IMR-90 (cell line): ENCODE data around the gene PAN3. TPM values are rescaled to one million over a fixed set of nuclear protein-coding genes. Genes with fewer than 3 reads are reported as not detected.

Source experiments
- ATAC-seq: fragments of 200-7000 bp; cut with Tn5 transposase; 2 replicates; pipeline ENCODE4 v1.9.1; 2020; ENCODE audit warnings: low read depth, mild to moderate bottlenecking, moderate library complexity
- BruUV-seq: library from RNA; stranded (reverse); fragments of 400-500 nt; replicated peaks from 2 replicates; lab custom pipeline; 2021; lab: Mats Ljungman, UMichigan
- CTCF ChIA-PET: fragments of 300-600 bp; formaldehyde crosslinking; extraction: SDS; loops from one replicate; lab custom pipeline; 2021; ENCODE audit warnings: antibody characterized with exemption; lab: Yijun Ruan, JAX
- POLR2A ChIA-PET: fragments of 300-600 bp; sonication (Branson Sonifier 250); formaldehyde crosslinking; loops from one replicate; lab custom pipeline; 2022; ENCODE audit warnings: antibody characterized with exemption; ENCODE audit not compliant: unreplicated experiment; lab: Charles Lee
- DNase-seq: peaks from one replicate; pipeline ENCODE4 v3.0.0; 2013
- H2AFZ ChIP-seq: replicated peaks from 2 replicates; pipeline ENCODE3; 2013; ENCODE audit warnings: low read length, mild to moderate bottlenecking; ENCODE audit not compliant: poor library complexity
- H2AK5ac ChIP-seq: 2 replicates; pipeline ENCODE4 v1.6.1; 2013; ENCODE audit warnings: low read depth, low read length, inconsistent platforms
- H2AK9ac ChIP-seq: replicated peaks from 2 replicates; pipeline ENCODE3; 2013; ENCODE audit warnings: mild to moderate bottlenecking, low read depth, low read length, moderate library complexity; ENCODE audit not compliant: poor library complexity
- H2BK120ac ChIP-seq: 2 replicates; pipeline ENCODE4 v1.6.1; 2013; ENCODE audit warnings: low read depth, low read length, inconsistent platforms
- H2BK15ac ChIP-seq: 3 replicates; pipeline ENCODE4 v1.6.1; 2013; ENCODE audit warnings: low read depth, low read length, inconsistent platforms
- H2BK20ac ChIP-seq: 2 replicates; pipeline ENCODE4 v1.6.1; 2013; ENCODE audit warnings: low read depth, mild to moderate bottlenecking, inconsistent platforms, low read length, moderate library complexity
- H2BK5ac ChIP-seq: 2 replicates; pipeline ENCODE4 v1.6.1; 2013; ENCODE audit warnings: mild to moderate bottlenecking, low read depth, low read length, inconsistent platforms; ENCODE audit not compliant: poor library complexity, severe bottlenecking
- H3K14ac ChIP-seq: replicated peaks from 2 replicates; pipeline ENCODE4 v1.6.1; 2013; ENCODE audit warnings: low read depth, low read length, inconsistent platforms
- H3K18ac ChIP-seq: 2 replicates; pipeline ENCODE4 v1.6.1; 2013; ENCODE audit warnings: low read depth, low read length, control low read depth
- H3K23ac ChIP-seq: 2 replicates; pipeline ENCODE4 v1.6.1; 2013; ENCODE audit warnings: low read depth, low read length, inconsistent platforms
- H3K27ac ChIP-seq: 2 replicates; pipeline ENCODE4 v1.5.1; 2013; ENCODE audit warnings: mild to moderate bottlenecking, control low read depth, low read length; ENCODE audit not compliant: insufficient read depth
- H3K27me3 ChIP-seq: 2 replicates; pipeline ENCODE4 v1.6.1; 2013; ENCODE audit warnings: low read length; ENCODE audit not compliant: control insufficient read depth, insufficient read depth
- H3K36me3 ChIP-seq: 2 replicates; pipeline ENCODE4 v1.6.1; 2013; ENCODE audit warnings: low read length, mixed read lengths; ENCODE audit not compliant: control insufficient read depth, insufficient read depth
- H3K4ac ChIP-seq: 2 replicates; pipeline ENCODE4 v1.6.1; 2013; ENCODE audit warnings: low read depth, low read length, inconsistent platforms
- H3K4me1 ChIP-seq: 2 replicates; pipeline ENCODE4 v1.6.1; 2013; ENCODE audit warnings: low read length, mixed read lengths; ENCODE audit not compliant: control insufficient read depth, insufficient read depth
- H3K4me2 ChIP-seq: 2 replicates; pipeline ENCODE4 v1.6.1; 2013; ENCODE audit warnings: low read depth, mild to moderate bottlenecking, control low read depth, low read length, moderate library complexity
- H3K4me3 ChIP-seq: 2 replicates; pipeline ENCODE4 v1.5.1; 2013; ENCODE audit warnings: low read depth, mild to moderate bottlenecking, control low read depth, low read length, moderate library complexity; ENCODE audit not compliant: insufficient read depth
- H3K56ac ChIP-seq: 2 replicates; pipeline ENCODE4 v1.6.1; 2013; ENCODE audit warnings: low read length, inconsistent platforms; ENCODE audit not compliant: insufficient read depth; ENCODE audit errors: extremely low read depth
- H3K79me1 ChIP-seq, 2 experiments: 2 replicates each; pipeline ENCODE4 v1.6.1; 2013; ENCODE audit warnings: low read length in 2 of 2, inconsistent platforms in 1 of 2, low read depth in 1 of 2
- H3K9ac ChIP-seq: 2 replicates; pipeline ENCODE4 v1.6.1; 2013; ENCODE audit warnings: low read depth, low read length, control low read depth
- H3K9me1 ChIP-seq: 2 replicates; pipeline ENCODE4 v1.6.1; 2013; ENCODE audit warnings: low read length, inconsistent platforms; ENCODE audit not compliant: insufficient read depth
- H3K9me3 ChIP-seq: 2 replicates; pipeline ENCODE4 v1.6.1; 2013; ENCODE audit warnings: low read length; ENCODE audit not compliant: control insufficient read depth, insufficient read depth
- H4K20me1 ChIP-seq: 2 replicates; pipeline ENCODE4 v1.6.1; 2013; ENCODE audit warnings: low read length, inconsistent platforms; ENCODE audit not compliant: insufficient read depth
- H4K5ac ChIP-seq: 2 replicates; pipeline ENCODE4 v1.6.1; 2013; ENCODE audit warnings: mild to moderate bottlenecking, low read depth, low read length, control low read depth
- H4K8ac ChIP-seq, 2 experiments: 2 replicates each; pipeline ENCODE4 v1.6.1; 2013; ENCODE audit warnings: low read depth in 2 of 2, low read length in 2 of 2, control low read depth in 1 of 2, inconsistent platforms in 1 of 2
- H4K91ac ChIP-seq: 2 replicates; pipeline ENCODE4 v1.6.1; 2013; ENCODE audit warnings: low read depth, low read length, inconsistent platforms; ENCODE audit not compliant: insufficient read depth
- BHLHE40 ChIP-seq: fragments of 150-350 bp; IDR thresholded peaks from 2 replicates; pipeline ENCODE4 v1.6.1; 2016; ENCODE audit warnings: mild to moderate bottlenecking, low read depth, low read length
- CEBPB ChIP-seq: IDR thresholded peaks from 2 replicates; pipeline ENCODE4 v1.6.1; 2012; ENCODE audit warnings: low read depth, low read length, improper control_type of control experiment
- CHD1 ChIP-seq: IDR thresholded peaks from 2 replicates; pipeline ENCODE4 v1.6.1; 2012; ENCODE audit warnings: low read depth, low read length, improper control_type of control experiment
- FOS ChIP-seq: fragments of 150-350 bp; IDR thresholded peaks from 2 replicates; pipeline ENCODE4 v1.6.1; 2016; ENCODE audit warnings: low read depth, low read length
- MAFK ChIP-seq: IDR thresholded peaks from 2 replicates; pipeline ENCODE4 v1.6.1; 2012; ENCODE audit warnings: low read depth, low read length, improper control_type of control experiment
- MAZ ChIP-seq: IDR thresholded peaks from 2 replicates; pipeline ENCODE4 v1.6.1; 2012; ENCODE audit warnings: low read depth, mild to moderate bottlenecking, low read length, improper control_type of control experiment, moderate library complexity, borderline replicate concordance
- MXI1 ChIP-seq: IDR thresholded peaks from 2 replicates; pipeline ENCODE4 v1.6.1; 2012; ENCODE audit warnings: low read depth, mild to moderate bottlenecking, low read length, moderate library complexity, borderline replicate concordance
- POLR2A ChIP-seq: IDR thresholded peaks from 2 replicates; pipeline ENCODE4 v1.6.1; 2012; ENCODE audit warnings: mild to moderate bottlenecking, low read depth, low read length
- RAD21 ChIP-seq: IDR thresholded peaks from 2 replicates; pipeline ENCODE4 v1.6.1; 2012; ENCODE audit warnings: low read length, improper control_type of control experiment
- RFX5 ChIP-seq: IDR thresholded peaks from 2 replicates; pipeline ENCODE4 v1.8.0; 2012; ENCODE audit warnings: low read depth, mild to moderate bottlenecking, low read length, moderate library complexity
- SMC3 ChIP-seq: fragments of 150-350 bp; IDR thresholded peaks from 2 replicates; pipeline ENCODE4 v1.6.1; 2016; ENCODE audit warnings: low read depth, mild to moderate bottlenecking, antibody characterized with exemption, low read length, moderate library complexity
- USF2 ChIP-seq: fragments of 150-350 bp; IDR thresholded peaks from 2 replicates; pipeline ENCODE4 v1.6.1; 2017; ENCODE audit warnings: mild to moderate bottlenecking, antibody characterized with exemption, low read length, low read depth
- WGBS, 2 experiments: methylation state at CpG; one replicate each; pipeline versions ENCODE4 v1.1.5 to v1.1.7; 2013; ENCODE audit warnings: missing lambda C conversion rate in 2 of 2; ENCODE audit not compliant: insufficient read length in 1 of 2; ENCODE audit errors: extremely low coverage in 2 of 2; 5-methylcytosine and 5-hydroxymethylcytosine counted together
- dilution Hi-C: fragments of 300-500 bp; cut with HindIII; formaldehyde crosslinking; loops from one replicate; pipeline ENCODE4 v1.14.3; 2018; ENCODE audit warnings: low sequenced_read_pairs; ENCODE audit not compliant: unreplicated experiment
- in situ Hi-C: fragments of 300-500 bp; cut with MboI; formaldehyde crosslinking; loops from 3 replicates; pipeline ENCODE4 v1.14.3; 2019; ENCODE audit warnings: low sequenced_read_pairs, inconsistent platforms, mixed read lengths
- intact Hi-C: fragments of 100-400 bp; cut with micrococcal nuclease; formaldehyde crosslinking; loops from 2 replicates; pipeline ENCODE4 v1.10.0; 2022
- polyA plus RNA-seq, 3 experiments: library from polyadenylated mRNA; depleted of rRNA; stranded (reverse); fragments of >200 nt; gene quantifications; 2 replicates each; pipeline ENCODE4 v1.2.3, GENCODE V29; 2012; ENCODE audit warnings: low replicate concordance in 1 of 3
- total RNA-seq: library from RNA; depleted of rRNA; stranded (reverse); fragments of >200 nt; gene quantifications from 2 replicates; pipeline ENCODE4 v1.2.3, GENCODE V29; 2012
- TF ChIP-seq, protein P1 (sequence below): fragments of 150-350 bp; IDR thresholded peaks from 2 replicates; pipeline ENCODE4 v1.6.1; 2016; ENCODE audit warnings: low read depth, mild to moderate bottlenecking, low read length, moderate library complexity, borderline replicate concordance

The PAN3 gene
- total and polyA plus RNA-seq, 2 of the 4 experiments (the other 2 are of a cell fraction), result 6.6 to 15.1 TPM

DNA sequence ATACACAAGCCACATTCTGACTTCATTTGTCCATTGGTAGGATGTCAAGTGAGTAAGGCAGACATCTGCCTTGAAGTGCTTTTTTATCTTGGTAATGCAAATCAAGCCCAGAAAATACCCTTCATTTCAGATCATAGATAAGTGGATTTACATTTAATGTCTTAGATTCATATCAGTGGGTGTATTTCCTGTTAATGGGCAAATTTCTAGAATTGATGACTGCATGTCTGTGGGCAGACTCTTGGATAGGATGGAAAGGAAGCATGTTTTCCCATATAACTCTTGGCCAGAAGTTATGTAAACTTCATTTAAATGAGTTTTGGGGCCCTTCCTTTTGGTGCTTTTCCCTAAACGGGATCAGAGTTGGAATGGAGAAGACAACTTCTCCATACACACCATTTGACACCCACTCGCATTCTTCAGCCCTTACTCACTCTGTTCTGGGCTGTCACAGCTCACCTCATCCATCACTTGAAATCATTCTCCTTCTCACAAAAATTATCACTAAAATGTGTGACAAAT is 202.0 kb downstream of the PAN3 start:
- dilution Hi-C loops, result no loop called here
- Histone ChIP-seq H3K9me1 (peaks cover 23% of the 10 kb centered on the region), H3K23ac (peak overlapping the region; percentile 70), H4K8ac (peak overlapping the region; percentile 48 to 49; a peak in 3 of 4 replicates), H3K4me1 (peaks cover 35% of the 10 kb centered on the region), H3K9me3 (no peaks in the 10 kb centered on the region), H3K79me1 (peaks cover 0 to 4% of the 10 kb centered on the region in 2 experiments; a peak in 1 of 4 replicates), H3K9ac (no peak overlapping the region), H2BK20ac (peak overlapping the region; percentile 84; the same call in 1 of the 2 replicates), H2AFZ (no peak overlapping the region), H3K18ac (peak overlapping the region; percentile 39; the same call in 1 of the 2 replicates), H2BK5ac (peak overlapping the region; percentile 59), H4K20me1 (no peaks in the 10 kb centered on the region), H4K91ac (no peak overlapping the region; the same call in 1 of the 2 replicates), H3K4me2 (no peak overlapping the region), H3K27ac (no peak overlapping the region), H2BK120ac (peak overlapping the region; percentile 98), H2AK9ac (no peak overlapping the region), H2BK15ac (peak overlapping the region; percentile 45), H3K27me3 (no peaks in the 10 kb centered on the region), H3K14ac (peak overlapping the region; percentile 77; the same call in 1 of the 2 replicates), H3K4ac (peak overlapping the region; percentile 80; the same call in 1 of the 2 replicates), H3K36me3 (no peaks in the 10 kb centered on the region), H3K56ac (no peak overlapping the region), H3K4me3 (no peak overlapping the region), H4K5ac (peak overlapping the region; percentile 16; the same call in 1 of the 2 replicates), H2AK5ac (peak overlapping the region; percentile 66)
- WGBS, 2 experiments, result no CpG with 5 or more reads among the region's 2 CpGs
- peak; percentile 66 for DNase-seq
- POLR2A ChIA-PET, result no interaction called here
- intact Hi-C loops, result no loop called here
- in situ Hi-C loops, result no loop called here
- CTCF ChIA-PET, result interaction anchor here (1.3 kb wide), 1 partner anchor 16 kb away, joined by 3 read pairs; no protein-coding TSS in a partner anchor
- TF ChIP-seq MXI1, result no peak
- TF ChIP-seq CHD1, result no peak
- TF ChIP-seq MAFK, result no peak
- no peak for TF ChIP-seq CEBPB
- no peak for TF ChIP-seq USF2
- TF ChIP-seq POLR2A, result no peak
- no peak for TF ChIP-seq RAD21
- no peak for TF ChIP-seq MAZ
- TF ChIP-seq FOS, result no peak
- TF ChIP-seq SMC3, result no peak
- no peak for TF ChIP-seq BHLHE40
- no peak for TF ChIP-seq RFX5
- TF ChIP-seq, protein P1, sequence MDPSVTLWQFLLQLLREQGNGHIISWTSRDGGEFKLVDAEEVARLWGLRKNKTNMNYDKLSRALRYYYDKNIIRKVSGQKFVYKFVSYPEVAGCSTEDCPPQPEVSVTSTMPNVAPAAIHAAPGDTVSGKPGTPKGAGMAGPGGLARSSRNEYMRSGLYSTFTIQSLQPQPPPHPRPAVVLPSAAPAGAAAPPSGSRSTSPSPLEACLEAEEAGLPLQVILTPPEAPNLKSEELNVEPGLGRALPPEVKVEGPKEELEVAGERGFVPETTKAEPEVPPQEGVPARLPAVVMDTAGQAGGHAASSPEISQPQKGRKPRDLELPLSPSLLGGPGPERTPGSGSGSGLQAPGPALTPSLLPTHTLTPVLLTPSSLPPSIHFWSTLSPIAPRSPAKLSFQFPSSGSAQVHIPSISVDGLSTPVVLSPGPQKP, result no peak
- ATAC-seq, result no peak
- no TSS peak for BruUV-seq
